NCI-H748 (cell line): ENCODE results near the gene ADCY7.
A peak's percentile ranks its signal among the peaks of the same experiment; 100 is the strongest.

ENCODE experiments used
- DNase-seq: peaks from one replicate; lab custom pipeline; 2025; ENCODE audit not compliant: unreplicated experiment; lab: John Stamatoyannopoulos, UW

The ADCY7 gene

GRCh38 chr16:50310308-50311133 lies 44.2 kb downstream of the ADCY7 start:
- no peak for DNase-seq

GRCh38 chr16:50311134-50311528 lies 44.8 kb downstream of the ADCY7 start:
- no peak for DNase-seq

- no peak for DNase-seq
Observed at GRCh38 chr16:50311891-50312501, 45.6 kb downstream of the ADCY7 start.

- no peak for DNase-seq
Observed at GRCh38 chr16:50313596-50314478, 47.5 kb downstream of the ADCY7 start.

- no peak for DNase-seq
Observed at GRCh38 chr16:50314665-50315064, 48.3 kb downstream of the ADCY7 start.

- no peak for DNase-seq
Observed at GRCh38 chr16:50315346-50315997, 49.1 kb downstream of the ADCY7 start.

GRCh38 chr16:50316102-50316847 lies 49.9 kb downstream of the ADCY7 start:
- no peak for DNase-seq

GRCh38 chr16:50316848-50317630 lies 50.7 kb downstream of the ADCY7 start:
- no peak for DNase-seq

GRCh38 chr16:50318796-50319578 lies 52.6 kb downstream of the ADCY7 start:
- no peak for DNase-seq

- no peak for DNase-seq
Observed at GRCh38 chr16:50320310-50320709, 54.0 kb downstream of the ADCY7 start.

- no peak for DNase-seq
Observed at GRCh38 chr16:50322333-50322732, 56.0 kb downstream of the ADCY7 start.

GRCh38 chr16:50323335-50324011 lies 57.1 kb downstream of the ADCY7 start:
- DNase-seq = peak; percentile 18

GRCh38 chr16:50324345-50324744 lies 58.0 kb downstream of the ADCY7 start:
- no peak for DNase-seq

GRCh38 chr16:50326264-50326663 lies 59.9 kb downstream of the ADCY7 start:
- DNase-seq = no peak

GRCh38 chr16:50326835-50327465 lies 60.6 kb downstream of the ADCY7 start:
- DNase-seq = no peak

- no peak for DNase-seq
Observed at GRCh38 chr16:50329446-50330189, 63.3 kb downstream of the ADCY7 start.

GRCh38 chr16:50331570-50331969 lies 65.2 kb downstream of the ADCY7 start:
- no peak for DNase-seq
